HL-60 (cell line): ENCODE results near the gene KCNE4.

Source experiments
- CTCF ChIP-seq: IDR thresholded peaks from one replicate; pipeline ENCODE4 v1.5.1; 2011; ENCODE audit warnings: low read length, control low read depth, inconsistent platforms; ENCODE audit not compliant: insufficient read depth
- GABPA ChIP-seq: IDR thresholded peaks from 2 replicates; pipeline ENCODE4 v1.6.1; 2012; ENCODE audit warnings: low read depth
- POLR2AphosphoS5 ChIP-seq: IDR thresholded peaks from 2 replicates; pipeline ENCODE4 v1.6.1; 2012; ENCODE audit warnings: low read depth
- REST ChIP-seq: IDR thresholded peaks from 2 replicates; pipeline ENCODE4 v1.6.1; 2012; ENCODE audit warnings: low read depth; ENCODE audit not compliant: insufficient replicate concordance
- SPI1 ChIP-seq: IDR thresholded peaks from 2 replicates; pipeline ENCODE4 v1.6.1; 2012; ENCODE audit warnings: low read depth, mild to moderate bottlenecking, borderline replicate concordance

- TF ChIP-seq POLR2AphosphoS5 (no peak), CTCF (no peak), REST (no peak), GABPA (no peak), SPI1 (no peak)
These were observed 988 bp upstream of the KCNE4 start for GRCh38 chr2:223050900-223051504.
